GM18870 (cell line): ENCODE measurements around the gene MAPK7.
"Not testable (repeated sequence)": the region's sequence is repeated elsewhere in the genome, so short reads cannot be mapped to it uniquely, and the experiment has no call there.

ENCODE experiments used
- ATAC-seq: cut with Tn5 transposase; IDR thresholded peaks from one replicate; pipeline ENCODE4 v1.9.1; 2021; ENCODE audit warnings: moderate library complexity; ENCODE audit not compliant: unreplicated experiment

Gene MAPK7

GRCh38 chr17:19342611-19343255 lies 35.6 kb upstream of the MAPK7 start:
- no peak for ATAC-seq

DNA sequence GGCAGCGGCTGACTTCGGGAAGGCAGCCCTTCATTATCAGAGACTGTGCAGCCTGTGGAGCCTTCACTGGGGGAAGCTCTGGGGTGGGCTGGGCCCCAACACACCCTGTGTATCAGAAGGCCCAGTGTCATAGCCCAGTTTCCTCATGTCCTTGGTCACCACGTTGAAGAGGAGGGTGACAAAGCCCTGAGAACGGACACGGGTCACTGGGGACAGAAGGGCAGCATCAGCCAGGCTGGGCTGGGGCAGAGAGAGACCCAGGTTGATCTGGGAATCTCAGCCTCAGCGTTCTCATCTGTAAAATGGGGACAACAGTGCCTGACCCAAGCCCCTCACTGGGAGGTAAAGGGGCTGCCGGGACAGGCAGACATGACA lies 35.1 kb upstream of the MAPK7 start:
- no peak for ATAC-seq

DNA sequence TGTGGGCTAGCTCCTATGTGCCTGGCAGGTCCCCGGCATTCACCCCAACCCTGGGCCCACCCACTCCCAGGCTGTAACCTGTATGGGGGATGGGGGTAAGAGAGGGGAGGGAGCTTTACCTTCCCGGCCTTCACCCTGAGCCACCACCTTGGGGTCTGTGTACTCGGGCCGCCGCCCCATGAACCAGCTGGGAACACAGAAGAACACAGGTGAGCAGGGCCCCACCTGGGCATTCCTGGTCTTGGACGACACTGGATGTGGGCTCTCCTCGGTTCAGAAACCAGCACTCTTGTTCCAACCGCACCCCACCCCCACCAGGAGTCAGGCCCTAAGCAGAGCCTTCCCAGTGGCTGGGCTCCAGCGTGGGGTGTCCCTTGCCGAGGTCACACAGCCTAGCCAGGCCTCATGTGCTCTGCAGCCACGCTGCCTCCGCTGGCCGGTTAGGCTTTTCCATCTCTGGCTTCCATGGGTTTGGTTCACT lies 34.6 kb upstream of the MAPK7 start:
- ATAC-seq = no peak

DNA sequence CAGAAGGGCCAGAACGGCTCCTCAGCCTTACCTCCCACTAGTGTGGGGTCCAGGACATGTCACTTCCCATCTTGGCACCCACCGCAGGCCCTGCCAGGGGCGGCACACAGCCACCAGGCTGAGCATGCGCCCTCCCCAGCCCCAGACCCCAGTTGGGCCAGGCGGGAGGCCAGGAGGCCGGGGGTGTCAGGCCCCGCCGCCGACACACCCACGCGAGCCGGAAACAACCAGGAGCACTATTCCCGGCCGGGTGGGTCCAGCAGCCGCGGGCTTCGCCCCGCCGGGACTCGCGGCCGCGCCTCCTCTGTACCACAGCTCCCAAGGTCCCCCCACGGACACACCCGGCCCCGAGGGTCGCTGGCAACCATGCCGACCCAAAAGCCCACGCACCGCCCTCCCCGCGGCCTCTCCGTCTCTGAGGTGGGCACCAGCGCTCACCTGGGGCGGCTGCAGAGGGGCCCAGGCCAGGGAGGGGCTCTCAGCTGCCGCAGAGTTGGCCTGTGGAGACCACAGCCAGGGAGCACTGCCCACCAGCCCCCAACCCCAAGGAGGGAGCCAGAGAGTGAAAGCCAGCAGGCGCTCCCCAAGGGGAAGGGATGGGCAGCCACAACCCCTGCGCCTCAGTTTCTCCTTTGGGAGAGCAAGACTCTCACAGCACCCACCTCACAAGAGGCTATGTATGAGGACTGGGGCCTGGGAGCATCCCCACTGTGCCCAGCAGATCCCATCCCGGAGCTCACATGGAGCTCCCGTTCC lies 33.8 kb upstream of the MAPK7 start:
- ATAC-seq = no peak

- no peak for ATAC-seq
These were observed 33.2 kb upstream of the MAPK7 start for GRCh38 chr17:19345067-19345460.

DNA sequence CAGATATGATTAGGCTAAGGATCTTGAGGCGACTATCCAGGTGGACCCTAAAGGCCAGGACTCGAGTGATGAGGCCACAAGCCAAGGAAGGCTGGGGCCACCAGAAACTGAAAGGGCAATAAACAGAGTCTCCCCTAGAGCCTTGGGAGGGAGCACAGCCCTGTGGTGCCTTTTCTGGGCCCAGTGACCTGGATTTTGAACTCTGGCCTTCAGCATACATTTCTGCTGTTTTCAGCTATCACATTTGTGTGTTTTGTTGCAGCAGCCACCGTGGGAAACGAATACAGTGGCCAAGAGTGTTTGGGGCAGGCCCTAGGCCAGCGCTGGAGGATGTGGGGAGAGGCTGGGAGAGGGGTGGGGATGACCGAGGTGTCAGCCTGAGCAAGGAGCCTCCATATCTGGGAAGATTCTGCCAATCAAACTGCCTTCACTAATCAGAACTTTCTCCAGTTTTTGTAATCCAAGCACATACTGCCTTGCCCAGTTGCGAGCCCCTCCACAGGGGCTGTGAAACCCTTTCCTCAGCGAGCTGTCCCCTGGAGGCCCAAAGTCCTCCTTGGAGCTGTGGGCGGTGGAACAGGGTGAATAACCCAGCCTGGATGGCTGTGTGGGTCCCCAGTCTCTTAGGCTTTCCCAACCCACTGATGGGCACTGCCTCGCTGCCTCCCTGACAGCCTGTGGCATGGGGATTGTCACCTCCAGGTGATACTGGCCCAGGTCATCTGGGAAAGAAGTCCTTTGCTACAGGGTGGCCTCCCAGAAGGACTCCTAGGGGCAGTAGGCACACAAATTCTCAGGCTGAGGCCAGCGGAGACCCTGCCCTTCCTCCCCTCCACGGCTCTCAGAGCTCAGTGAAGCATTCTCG lies 32.6 kb upstream of the MAPK7 start:
- no peak for ATAC-seq

DNA sequence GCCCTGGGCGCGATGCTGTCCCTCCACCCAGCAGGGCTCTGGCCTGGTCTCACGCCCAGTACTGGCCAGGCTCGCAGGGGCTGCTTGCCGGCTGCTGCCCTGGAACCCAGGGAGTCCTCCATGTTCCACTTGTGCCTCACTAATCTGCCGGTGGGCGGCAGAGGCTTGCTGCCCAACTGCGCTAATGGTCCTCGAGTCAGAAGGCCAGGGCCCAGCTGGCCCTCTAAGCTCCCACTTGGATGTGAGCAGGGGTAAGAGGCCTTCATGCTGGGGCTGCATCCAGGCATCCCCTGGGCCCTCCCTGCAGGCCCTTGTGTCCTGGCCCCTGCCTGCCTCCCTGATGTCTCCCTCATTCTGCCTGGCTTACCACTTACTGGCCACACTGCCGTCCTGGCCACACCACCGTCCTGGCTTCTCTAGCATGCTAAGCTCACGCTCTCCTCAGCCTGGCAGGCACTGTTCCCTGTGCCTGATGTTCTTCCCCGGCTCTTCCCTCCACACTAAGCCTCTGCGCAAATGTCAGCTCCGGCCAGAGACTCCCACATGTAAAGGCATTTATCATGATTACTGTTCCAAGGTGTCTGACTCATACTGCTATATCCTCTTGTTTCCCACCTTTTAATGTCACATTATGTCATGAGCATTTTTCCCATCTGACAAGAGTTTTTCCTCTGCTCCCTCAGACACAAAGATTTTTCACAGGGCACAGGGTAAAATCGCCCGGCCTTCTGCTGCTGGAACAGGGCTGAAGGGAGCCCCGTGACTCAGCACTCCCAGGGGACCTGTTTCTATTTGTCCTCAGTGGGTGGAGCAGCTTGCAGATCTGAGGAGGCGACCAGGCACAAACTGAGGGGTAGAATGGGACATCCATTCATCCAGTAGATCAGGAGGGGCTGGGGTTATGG lies 31.7 kb upstream of the MAPK7 start:
- no peak for ATAC-seq

DNA sequence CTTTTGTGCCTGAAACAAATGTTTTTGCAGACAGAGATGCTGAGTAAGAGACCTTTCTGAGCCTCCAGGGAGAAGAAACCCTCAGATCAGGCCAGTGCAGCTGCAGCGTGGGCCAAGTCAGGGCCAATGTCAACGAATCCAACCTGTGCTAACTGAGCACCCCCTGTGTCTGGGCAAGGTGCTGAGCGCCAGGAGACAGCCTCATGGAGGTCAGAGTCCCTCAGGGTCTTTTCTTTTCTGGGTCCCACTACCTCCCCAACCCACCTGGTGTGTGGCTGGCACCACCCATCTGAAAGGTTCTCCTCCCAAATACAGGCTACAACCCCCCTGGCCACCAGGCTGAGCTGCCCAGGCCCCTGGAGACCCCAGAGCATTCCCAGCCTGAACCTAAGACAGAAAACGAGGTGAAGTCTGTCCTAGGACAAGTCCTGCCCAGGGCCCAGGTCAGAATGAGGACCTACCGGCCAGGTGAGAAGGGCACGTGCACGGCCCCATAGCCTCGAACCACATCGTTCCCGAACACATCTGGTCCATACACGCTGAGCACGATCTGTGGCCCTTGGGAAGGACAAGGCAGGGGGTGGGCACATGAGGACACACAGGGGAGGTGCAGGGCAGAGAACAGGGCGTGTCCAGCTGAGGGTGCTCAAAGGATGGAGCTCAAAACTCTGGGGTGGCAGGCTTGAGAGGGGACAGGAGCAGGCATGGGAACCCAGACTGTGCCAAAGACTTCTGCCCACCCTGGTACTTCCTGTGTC lies 30.8 kb upstream of the MAPK7 start:
- no peak for ATAC-seq

- ATAC-seq = no peak
These were observed 30.1 kb upstream of the MAPK7 start for GRCh38 chr17:19348081-19348650.

DNA sequence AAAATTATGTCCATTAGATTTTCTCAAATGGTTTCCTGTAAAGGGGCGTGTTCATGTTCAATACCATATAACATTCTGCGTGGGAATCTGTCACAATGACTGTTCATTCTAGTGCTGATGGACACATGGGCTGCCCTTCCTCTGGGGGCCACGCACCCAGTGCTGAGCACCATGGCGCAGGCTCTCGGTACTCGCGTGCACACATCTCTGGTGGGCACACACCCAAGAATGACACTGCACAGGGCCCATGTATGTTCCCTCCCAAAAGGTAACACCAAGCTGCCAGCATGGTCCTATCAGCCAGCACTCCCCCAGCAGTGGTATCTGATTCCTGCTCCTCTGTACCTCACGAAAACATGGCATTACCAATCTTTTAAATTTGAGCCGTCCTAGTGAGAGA lies 29.5 kb upstream of the MAPK7 start:
- no peak for ATAC-seq

DNA sequence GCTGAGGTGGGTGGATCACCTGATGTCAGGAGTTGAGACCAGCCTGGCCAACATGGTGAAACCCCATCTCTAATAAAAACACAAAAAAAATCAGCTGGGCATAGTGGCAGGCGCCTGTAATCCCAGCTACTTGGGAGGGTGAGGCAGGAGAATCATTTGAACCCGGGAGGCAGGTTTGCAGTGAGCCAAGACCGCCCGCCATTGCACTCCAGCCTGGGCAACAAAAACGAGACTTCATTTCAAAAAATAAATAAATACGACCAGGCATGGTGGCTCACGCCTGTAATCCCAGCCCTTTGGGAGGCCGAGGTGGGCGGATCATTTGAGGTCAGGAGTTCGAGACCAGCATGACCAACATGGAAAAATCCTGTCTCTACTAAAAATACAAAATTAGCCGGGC lies 24.9 kb upstream of the MAPK7 start:
- ATAC-seq = not testable (repeated sequence)

GRCh38 chr17:19354748-19355147 lies 23.6 kb upstream of the MAPK7 start:
- ATAC-seq = no peak

DNA sequence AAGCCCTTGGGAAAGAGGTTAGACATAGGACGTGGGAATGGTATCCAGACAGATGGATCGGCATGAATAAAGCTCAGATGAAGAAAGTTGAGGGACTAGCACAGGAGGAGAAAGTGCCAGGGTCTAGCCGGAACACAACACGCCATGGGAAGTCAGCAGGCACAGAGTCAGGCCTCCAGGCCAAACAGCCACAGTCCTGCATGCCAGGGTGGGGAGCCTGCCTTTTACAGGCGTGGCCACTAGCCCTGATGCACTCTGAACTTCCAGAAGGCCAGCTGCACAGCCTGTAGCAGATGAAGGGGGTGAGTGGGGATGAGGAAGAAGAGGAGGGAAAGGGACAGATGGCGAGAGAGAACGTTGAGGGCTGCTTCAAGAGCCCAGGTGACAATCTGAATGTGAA lies 20.9 kb upstream of the MAPK7 start:
- ATAC-seq = no peak

DNA sequence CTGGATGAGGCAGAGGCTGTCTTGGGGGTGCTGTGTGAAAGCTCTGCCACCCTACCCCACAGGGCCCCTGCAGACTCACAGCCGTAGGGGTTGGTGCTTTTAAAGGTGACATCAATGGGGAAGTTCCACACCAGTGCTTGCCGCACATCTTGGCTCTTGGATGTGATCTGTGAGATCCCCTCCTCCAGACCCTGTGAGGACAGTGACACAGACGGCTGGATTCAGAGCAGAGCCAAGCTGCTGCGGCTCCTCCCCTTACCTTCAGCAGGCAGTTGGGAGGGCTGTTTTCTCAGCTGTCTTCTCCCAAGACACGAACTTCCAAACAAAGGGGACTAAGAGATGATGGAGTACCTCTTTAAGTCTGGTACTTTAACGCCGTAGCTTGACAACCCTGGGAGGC lies 20.5 kb upstream of the MAPK7 start:
- ATAC-seq = no peak

- no peak for ATAC-seq
These were observed 19.1 kb upstream of the MAPK7 start for GRCh38 chr17:19359151-19359550.

GRCh38 chr17:19359856-19360255 lies 18.4 kb upstream of the MAPK7 start:
- no peak for ATAC-seq

DNA sequence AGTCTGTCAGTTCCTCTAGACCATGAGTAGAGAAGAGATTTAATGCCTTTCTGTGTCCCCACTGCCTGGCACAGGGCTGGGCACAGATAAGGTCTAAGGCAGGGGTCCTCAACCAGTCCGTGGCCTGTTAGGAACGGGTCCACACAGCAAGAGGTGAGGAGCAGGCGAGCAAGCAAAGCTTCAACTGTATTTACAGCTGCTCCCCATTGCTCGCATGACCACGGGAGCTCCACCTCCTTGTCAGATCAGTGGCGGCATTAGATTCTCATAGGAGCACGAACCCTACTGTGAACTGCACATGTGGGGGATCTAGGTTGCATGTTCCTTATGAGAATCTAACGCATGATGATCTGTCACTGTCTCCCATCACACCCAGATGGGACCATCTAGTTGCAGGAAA lies 17.5 kb upstream of the MAPK7 start:
- no peak for ATAC-seq

DNA sequence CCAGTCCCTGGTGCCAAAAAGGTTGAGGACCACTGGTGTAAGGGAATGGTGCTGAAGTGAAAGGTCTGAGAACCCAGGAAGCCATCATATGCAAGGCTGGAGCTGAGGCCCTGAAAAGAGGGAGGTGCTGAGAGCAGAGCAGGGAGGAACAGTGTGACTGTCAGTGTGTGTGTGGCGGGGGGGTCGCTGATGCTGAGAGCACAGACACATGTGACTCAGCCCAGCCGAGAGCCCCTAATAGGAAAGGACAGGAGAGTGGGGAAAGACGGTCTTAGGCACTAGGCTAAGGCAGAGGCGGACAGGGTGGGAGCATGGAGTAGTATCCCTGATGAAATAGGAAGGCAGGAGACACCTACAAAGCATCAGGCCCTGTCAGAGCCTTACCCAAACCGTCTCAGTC lies 17.0 kb upstream of the MAPK7 start:
- ATAC-seq = no peak

DNA sequence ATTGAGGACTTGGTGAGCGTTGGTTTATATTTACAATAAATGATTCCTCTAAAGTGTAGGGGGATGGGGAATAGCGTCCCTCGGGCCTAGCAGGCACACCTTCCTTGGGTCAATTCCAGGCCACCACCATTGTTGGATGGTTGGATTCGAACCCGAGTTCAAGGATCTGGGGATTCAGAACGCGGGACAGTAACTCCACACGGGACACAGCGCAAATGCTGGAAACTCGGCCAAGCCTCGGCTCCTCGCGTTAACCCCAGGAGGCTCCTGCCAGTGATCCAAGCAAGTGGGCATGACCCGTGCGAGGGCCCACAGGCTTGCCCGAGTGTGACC lies 16.4 kb upstream of the MAPK7 start:
- no peak for ATAC-seq
